Ishikawa (cell line): ENCODE results near the gene CNTN1.

Source experiments
- CEBPB ChIP-seq: IDR thresholded peaks from 2 replicates; pipeline ENCODE4 v1.6.1; 2012
- CREB1 ChIP-seq: IDR thresholded peaks from 2 replicates; pipeline ENCODE4 v1.6.1; 2012; ENCODE audit warnings: low read depth
- EGR1 ChIP-seq: IDR thresholded peaks from 2 replicates; pipeline ENCODE4 v1.6.1; 2012
- EP300 ChIP-seq: IDR thresholded peaks from 2 replicates; pipeline ENCODE4 v1.6.1; 2012; ENCODE audit warnings: borderline replicate concordance
- FOXM1 ChIP-seq: IDR thresholded peaks from 2 replicates; pipeline ENCODE4 v1.6.1; 2012; ENCODE audit warnings: low read depth, borderline replicate concordance
- NFIC ChIP-seq: IDR thresholded peaks from 2 replicates; pipeline ENCODE4 v1.6.1; 2012
- RAD21 ChIP-seq: IDR thresholded peaks from 2 replicates; pipeline ENCODE4 v1.6.1; 2012; ENCODE audit warnings: low read depth
- TAF1 ChIP-seq: IDR thresholded peaks from 2 replicates; pipeline ENCODE4 v1.6.1; 2012; ENCODE audit warnings: low read depth, mild to moderate bottlenecking
- TCF12 ChIP-seq: IDR thresholded peaks from 2 replicates; pipeline ENCODE4 v1.6.1; 2012; ENCODE audit warnings: low read depth
- TEAD4 ChIP-seq: IDR thresholded peaks from 2 replicates; pipeline ENCODE4 v1.6.1; 2012
- YY1 ChIP-seq: IDR thresholded peaks from 2 replicates; pipeline ENCODE4 v1.6.1; 2012; ENCODE audit warnings: low read depth
- ZBTB7A ChIP-seq: IDR thresholded peaks from 2 replicates; pipeline ENCODE4 v1.6.1; 2012; ENCODE audit warnings: low read depth
- TF ChIP-seq, protein P1 (sequence below): IDR thresholded peaks from 2 replicates; pipeline ENCODE4 v1.6.1; 2012
- TF ChIP-seq, protein P2 (sequence below): IDR thresholded peaks from 2 replicates; pipeline ENCODE4 v1.6.1; 2012; ENCODE audit warnings: low read depth, mild to moderate bottlenecking
- TF ChIP-seq, protein P3 (sequence below): IDR thresholded peaks from 2 replicates; pipeline ENCODE4 v1.6.1; 2012

CNTN1 gene

DNA sequence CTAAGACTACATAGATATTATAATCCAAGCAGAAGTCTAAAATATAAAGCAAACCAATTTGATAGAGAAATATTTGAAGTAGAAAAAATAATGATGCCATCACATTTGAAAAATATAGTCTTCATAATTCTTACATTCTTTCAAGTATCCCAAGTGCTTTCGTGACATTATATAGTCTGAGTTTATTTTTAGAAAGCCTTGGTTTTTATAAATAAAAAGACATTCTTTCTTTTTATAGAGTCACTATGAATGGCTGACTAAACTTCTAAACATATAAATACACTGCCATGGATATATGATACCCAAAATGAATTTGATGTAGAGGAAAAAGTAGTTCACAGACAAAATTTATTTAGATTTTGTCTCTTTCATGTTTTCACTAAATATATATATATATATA is 360.8 kb downstream of the CNTN1 start:
- no peak for TF ChIP-seq FOXM1
- no peak for TF ChIP-seq EGR1
- TF ChIP-seq, protein P1, sequence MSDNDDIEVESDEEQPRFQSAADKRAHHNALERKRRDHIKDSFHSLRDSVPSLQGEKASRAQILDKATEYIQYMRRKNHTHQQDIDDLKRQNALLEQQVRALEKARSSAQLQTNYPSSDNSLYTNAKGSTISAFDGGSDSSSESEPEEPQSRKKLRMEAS: no peak
- no peak for TF ChIP-seq NFIC
- TF ChIP-seq, protein P2, sequence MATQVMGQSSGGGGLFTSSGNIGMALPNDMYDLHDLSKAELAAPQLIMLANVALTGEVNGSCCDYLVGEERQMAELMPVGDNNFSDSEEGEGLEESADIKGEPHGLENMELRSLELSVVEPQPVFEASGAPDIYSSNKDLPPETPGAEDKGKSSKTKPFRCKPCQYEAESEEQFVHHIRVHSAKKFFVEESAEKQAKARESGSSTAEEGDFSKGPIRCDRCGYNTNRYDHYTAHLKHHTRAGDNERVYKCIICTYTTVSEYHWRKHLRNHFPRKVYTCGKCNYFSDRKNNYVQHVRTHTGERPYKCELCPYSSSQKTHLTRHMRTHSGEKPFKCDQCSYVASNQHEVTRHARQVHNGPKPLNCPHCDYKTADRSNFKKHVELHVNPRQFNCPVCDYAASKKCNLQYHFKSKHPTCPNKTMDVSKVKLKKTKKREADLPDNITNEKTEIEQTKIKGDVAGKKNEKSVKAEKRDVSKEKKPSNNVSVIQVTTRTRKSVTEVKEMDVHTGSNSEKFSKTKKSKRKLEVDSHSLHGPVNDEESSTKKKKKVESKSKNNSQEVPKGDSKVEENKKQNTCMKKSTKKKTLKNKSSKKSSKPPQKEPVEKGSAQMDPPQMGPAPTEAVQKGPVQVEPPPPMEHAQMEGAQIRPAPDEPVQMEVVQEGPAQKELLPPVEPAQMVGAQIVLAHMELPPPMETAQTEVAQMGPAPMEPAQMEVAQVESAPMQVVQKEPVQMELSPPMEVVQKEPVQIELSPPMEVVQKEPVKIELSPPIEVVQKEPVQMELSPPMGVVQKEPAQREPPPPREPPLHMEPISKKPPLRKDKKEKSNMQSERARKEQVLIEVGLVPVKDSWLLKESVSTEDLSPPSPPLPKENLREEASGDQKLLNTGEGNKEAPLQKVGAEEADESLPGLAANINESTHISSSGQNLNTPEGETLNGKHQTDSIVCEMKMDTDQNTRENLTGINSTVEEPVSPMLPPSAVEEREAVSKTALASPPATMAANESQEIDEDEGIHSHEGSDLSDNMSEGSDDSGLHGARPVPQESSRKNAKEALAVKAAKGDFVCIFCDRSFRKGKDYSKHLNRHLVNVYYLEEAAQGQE: no peak
- TF ChIP-seq RAD21: no peak
- no peak for TF ChIP-seq CEBPB
- TF ChIP-seq ZBTB7A: no peak
- no peak for TF ChIP-seq TCF12
- TF ChIP-seq EP300: no peak
- no peak for TF ChIP-seq TAF1
- no peak for TF ChIP-seq YY1
- no peak for TF ChIP-seq TEAD4
- TF ChIP-seq CREB1: no peak
- TF ChIP-seq, protein P3, sequence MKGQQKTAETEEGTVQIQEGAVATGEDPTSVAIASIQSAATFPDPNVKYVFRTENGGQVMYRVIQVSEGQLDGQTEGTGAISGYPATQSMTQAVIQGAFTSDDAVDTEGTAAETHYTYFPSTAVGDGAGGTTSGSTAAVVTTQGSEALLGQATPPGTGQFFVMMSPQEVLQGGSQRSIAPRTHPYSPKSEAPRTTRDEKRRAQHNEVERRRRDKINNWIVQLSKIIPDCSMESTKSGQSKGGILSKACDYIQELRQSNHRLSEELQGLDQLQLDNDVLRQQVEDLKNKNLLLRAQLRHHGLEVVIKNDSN: no peak

DNA sequence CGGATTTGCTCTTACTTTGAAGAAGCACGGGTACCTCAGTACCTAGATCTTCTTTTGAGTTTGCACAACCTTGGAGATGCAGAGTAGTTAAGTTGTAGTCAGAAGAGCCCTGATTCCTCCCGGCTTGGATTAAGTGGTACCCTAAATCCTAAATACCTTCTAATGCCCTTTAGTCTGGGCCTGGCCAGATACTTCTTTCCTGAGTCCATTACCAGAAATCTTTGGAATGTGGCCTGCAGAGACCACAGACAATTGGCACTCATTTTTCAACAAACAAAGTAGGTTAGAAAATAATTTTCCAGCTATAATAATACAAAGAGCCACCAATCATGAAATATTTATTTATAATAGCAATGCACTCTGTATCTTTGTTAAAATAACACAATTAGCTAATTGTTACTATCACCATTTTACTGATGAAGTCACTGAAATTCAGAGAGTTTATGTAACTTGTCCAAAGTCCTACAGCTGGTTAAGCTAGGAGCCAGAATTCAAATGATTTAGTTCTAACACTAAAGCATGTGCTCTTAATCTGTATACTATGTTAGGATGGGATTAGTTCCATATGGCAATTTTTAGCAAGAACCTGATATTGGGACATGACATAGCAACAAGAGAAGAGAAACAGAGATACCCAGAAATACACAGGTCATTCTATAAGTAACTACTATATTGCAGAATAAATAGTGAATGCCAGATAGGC is 363.8 kb downstream of the CNTN1 start:
- TF ChIP-seq TAF1: no peak
- TF ChIP-seq YY1: no peak
- TF ChIP-seq TCF12: no peak
- TF ChIP-seq, protein P3: no peak
- TF ChIP-seq TEAD4: 0 out of 2 replicates have a peak, but pooled peaks have one; percentile 13

DNA sequence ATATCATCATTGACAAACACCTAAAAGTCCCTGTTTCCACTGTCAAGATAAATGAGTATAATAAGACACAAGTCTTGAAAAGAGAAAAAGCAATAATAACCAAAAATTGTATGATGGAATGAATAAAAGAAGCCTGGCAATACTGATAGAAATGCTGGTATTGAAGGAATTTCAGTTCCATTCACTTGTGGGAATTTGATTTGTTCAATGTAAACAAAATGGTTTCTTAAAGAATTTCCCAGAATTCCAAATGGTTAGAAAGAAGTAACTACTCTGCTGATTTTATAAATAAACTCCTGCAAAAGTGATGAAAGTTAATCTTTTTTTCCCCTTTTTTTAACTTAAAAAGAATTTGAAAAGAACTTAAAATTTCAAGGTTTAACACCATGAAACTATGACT is 366.0 kb downstream of the CNTN1 start:
- no peak for TF ChIP-seq EP300
- no peak for TF ChIP-seq EGR1
- TF ChIP-seq, protein P1: no peak
- no peak for TF ChIP-seq ZBTB7A
- TF ChIP-seq FOXM1: no peak
- TF ChIP-seq, protein P3: no peak
- TF ChIP-seq TAF1: no peak
- no peak for TF ChIP-seq TCF12
- TF ChIP-seq YY1: no peak
- no peak for TF ChIP-seq NFIC
- no peak for TF ChIP-seq RAD21
- TF ChIP-seq, protein P2: no peak
- no peak for TF ChIP-seq TEAD4
- TF ChIP-seq CREB1: no peak
- TF ChIP-seq CEBPB: no peak

DNA sequence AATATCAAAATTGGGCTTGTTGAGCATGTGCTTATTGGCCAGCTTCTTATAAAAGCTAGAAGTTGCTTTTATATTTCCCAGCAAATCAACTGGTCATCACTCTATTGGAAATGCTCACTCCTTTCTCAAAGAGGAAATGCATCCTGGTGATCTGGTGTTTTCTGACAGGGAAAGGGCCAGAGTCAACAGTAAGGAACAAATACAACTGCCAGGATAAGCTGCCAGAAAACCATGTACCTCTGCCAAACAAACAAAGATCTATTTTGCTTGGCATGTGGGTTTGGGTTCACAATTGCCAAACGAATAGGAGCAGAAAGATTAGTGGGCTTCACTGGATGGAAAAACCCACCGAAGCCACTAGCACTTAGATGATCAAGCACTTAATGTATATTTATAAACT is 369.0 kb downstream of the CNTN1 start:
- no peak for TF ChIP-seq FOXM1
- no peak for TF ChIP-seq NFIC
- TF ChIP-seq TAF1: no peak
- TF ChIP-seq ZBTB7A: no peak
- TF ChIP-seq, protein P2: no peak
- TF ChIP-seq, protein P1: no peak
- TF ChIP-seq CREB1: no peak
- TF ChIP-seq RAD21: no peak
- TF ChIP-seq, protein P3: no peak
